C1 segment of cervical spinal cord (tissue), 14 donors: ENCODE measurements around the gene KLHDC8B.

Experiments used
- DNase-seq, 14 donors: peaks; one replicate each; lab custom pipeline; 2025; lab: John Stamatoyannopoulos, UW

KLHDC8B gene

DNA sequence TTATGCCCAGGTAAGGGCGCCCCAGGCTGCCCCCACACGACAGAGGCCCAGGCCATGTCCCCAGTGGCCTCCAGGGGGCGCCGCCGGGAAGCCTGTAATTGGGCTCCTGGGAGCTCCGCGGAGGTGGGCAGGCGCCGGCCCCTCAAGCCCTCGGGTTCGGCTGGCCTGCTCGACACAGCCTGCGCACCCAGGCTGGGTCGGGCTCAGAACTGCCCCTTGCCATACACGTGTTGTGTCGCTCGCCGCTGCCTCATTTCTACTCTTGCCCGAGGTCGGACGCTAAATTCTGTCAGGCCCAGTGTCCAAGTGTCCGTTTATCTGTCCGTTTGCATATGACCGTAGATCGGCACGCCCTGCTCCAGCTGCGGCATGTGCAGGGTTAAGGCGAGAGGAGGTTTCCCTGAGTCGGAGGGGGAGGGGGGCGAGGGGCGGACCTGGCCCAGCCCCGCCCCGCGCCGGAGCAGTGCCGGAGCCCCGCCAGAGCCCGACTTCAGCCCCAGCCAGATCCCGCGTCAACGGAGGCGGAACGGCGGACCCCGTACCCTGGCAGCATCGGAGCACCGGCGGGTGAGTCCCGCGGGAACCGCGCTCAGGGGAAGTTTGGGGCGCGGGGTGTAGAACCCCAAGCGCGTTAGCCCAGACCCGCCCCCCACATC, at the start of gene KLHDC8B:
Gene KLHDC8B, plus strand, starts transcription at position 480 of the 656 bp plus-strand sequence. CDS start 1,172 bp downstream, outside the sequence.
- DNase-seq: peak in 12 of 14 donors; percentile 30 to 77 (median 64)

GRCh38 chr3:49122022-49122421, 49.4 kb upstream of the KLHDC8B start:
- DNase-seq: no peak

- no peak for DNase-seq
These were observed 48.9 kb upstream of the KLHDC8B start for GRCh38 chr3:49122451-49122850.

GRCh38 chr3:49122886-49123545, 48.4 kb upstream of the KLHDC8B start:
- DNase-seq: no peak

DNA sequence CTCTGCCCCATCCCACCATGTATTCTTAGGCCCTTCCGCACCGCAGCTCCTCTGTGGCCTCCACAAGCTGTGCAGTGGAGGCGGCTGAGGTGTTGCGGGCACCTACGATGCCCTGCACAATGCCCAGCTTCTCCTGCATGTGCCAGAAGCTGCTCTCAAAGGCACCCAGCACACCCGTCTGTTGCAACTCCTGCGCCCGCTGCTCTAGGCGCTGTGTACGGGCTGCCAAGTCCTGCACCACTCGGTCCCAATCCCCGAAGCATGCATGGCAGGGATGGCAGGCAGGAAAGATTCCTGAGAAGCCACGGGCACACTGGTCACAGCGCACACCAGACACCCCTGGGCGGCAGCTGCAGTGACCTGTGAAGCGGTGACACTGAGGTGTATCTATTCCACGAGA, 47.7 kb upstream of the KLHDC8B start:
- no peak for DNase-seq

DNA sequence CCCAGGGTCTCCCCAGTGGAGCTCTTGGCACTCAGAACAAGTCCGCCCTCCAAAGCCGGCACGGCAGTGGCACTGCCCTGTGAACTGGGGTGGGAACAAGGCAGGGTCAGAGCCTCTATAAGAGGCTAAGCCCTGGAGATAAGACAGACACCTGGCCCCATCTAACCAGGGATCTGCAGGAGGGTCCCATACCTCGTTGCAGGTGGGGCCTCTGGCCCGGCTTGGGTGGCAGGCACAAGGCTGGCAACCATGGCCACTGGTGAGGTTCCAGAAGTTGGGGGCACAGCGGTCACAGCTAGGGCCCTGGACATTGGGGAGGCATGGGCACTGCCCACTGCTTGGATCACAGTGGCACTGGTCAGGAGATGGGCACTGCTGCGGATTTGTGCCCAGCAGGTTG, 47.2 kb upstream of the KLHDC8B start:
- no peak for DNase-seq

- peak in 1 of 14 donors; percentile 10 for DNase-seq
These were observed 46.3 kb upstream of the KLHDC8B start for GRCh38 chr3:49124991-49125670.

DNA sequence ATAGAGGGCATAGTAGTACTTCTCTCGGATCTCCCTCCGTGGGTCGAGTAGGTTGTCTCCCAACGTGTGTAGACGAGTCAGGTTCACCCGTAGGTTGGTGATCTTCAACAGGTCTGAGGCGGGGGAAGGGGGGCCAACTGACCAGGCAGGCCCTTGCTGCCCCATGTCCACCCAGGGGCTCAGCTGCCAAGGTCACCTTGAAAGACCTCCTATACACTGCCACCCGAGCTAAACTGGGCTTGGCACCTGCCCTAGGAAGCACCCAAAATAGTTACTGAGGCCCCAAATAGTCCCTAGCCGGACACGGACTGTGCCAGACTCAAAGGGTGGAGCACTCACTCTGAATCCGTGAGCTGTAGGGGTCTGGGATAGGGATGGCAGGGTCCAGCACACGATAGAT, 40.4 kb upstream of the KLHDC8B start:
- no peak for DNase-seq

GRCh38 chr3:49131576-49131975, 39.8 kb upstream of the KLHDC8B start:
- DNase-seq: no peak

DNA sequence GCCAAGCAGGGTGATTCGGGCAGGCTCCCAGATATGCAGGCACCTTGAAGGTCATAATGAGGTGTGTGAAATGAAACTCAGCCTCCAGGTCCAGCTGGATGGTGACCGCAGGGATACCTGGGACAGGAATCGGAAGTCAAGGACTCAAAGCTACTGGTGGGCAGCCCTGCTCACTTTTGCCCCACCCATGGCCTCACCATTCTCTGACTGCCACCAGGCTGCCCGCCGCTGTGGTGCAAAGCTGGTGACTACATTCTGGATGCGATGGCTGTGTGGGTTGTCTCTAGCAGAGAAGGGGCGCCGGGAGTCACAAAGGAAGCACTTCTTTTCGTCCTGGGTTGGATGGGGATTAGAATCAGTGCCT, 39.3 kb upstream of the KLHDC8B start:
- DNase-seq: no peak

DNA sequence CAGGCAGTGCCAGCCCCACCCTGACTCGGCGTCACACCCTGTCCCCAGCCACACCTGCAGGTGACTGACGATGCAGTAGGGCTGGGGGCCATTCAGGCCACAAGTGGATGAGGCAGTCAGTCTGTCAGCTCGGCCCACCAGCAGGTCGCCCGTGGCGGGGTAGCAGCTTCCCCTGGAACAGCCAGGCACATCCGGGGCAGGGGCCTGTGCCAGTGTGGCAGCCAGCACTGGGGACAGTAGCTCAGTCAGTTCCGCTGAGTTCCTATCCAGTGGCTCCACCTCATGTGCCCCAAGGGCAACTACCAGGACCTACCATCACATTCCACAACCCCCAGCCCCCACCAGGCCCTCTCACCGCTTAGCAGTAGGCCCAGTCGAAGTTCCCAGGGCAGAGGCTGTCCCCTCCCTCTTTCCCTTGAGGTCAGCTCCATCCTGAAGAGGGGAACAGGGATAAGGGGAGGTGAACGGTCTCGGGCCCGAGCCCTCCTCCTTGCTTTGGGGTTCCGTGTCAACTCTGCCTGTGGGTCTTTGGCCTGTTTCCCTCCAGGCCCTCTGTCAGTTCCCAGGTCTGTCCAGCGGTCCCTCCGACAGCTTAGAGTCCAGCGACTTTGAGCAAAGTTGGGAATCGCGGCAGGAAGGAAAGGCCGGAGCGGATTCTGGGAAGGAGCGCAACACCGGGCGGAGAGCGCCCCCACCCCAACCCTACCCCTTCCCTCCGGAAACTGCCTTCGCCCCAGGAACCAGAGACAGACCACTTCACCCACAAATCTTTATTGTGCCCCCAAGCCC, 38.8 kb upstream of the KLHDC8B start, which contains the start of gene LAMB2:
Gene LAMB2, minus strand, starts transcription at position 614 of the 789 bp plus-strand sequence. Its CDS starts 183 bp downstream, at position 431.
- peak in 12 of 14 donors; percentile 10 to 66 (median 46) for DNase-seq

- peak in 13 of 14 donors; percentile 22 to 77 (median 58) for DNase-seq
These were observed 38.0 kb upstream of the KLHDC8B start for GRCh38 chr3:49133226-49133951.

- DNase-seq: no peak
These were observed 36.7 kb upstream of the KLHDC8B start for GRCh38 chr3:49134471-49135265.

DNA sequence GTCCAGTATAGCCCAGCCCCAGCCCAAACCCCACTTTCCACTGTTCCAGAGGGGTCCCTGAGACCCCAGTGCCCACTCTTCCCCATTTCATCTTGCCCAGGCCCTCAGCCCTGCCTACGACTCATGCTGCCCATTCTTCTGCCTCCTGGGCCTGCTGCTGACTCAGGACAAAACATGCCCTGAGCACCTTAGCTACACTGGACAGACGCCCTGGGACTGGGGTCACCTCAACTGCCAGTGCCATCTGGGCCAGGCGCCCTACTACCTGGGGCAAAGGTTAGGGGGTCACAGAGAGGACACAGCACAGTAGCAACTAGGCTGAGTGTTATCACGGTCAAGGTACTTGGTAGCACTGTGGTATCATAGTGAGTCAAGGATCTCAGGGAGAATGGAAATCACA, 35.9 kb upstream of the KLHDC8B start:
- no peak for DNase-seq

DNA sequence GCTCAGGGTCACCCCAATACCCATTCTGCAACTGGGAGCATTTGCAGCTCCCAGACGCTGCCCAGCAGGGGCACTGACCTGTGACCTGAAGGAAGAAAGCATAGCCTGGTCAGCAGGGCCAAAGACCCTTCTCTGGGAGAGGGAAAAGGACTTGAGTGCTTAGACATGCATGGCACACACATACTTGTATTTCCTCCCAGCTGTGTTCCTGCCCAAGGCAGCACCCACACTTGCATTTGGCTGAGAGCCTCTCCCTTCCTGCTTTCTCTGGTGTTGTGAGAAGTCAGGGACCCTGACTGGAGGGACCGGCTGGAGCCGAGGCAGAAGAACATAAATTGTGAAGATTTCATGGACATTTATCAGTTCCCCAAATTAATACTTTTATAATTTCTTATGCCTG, 31.3 kb upstream of the KLHDC8B start:
- DNase-seq: no peak

GRCh38 chr3:49148159-49148558, 23.2 kb upstream of the KLHDC8B start:
- no peak for DNase-seq

GRCh38 chr3:49151610-49152009, 19.8 kb upstream of the KLHDC8B start:
- DNase-seq: no peak

DNA sequence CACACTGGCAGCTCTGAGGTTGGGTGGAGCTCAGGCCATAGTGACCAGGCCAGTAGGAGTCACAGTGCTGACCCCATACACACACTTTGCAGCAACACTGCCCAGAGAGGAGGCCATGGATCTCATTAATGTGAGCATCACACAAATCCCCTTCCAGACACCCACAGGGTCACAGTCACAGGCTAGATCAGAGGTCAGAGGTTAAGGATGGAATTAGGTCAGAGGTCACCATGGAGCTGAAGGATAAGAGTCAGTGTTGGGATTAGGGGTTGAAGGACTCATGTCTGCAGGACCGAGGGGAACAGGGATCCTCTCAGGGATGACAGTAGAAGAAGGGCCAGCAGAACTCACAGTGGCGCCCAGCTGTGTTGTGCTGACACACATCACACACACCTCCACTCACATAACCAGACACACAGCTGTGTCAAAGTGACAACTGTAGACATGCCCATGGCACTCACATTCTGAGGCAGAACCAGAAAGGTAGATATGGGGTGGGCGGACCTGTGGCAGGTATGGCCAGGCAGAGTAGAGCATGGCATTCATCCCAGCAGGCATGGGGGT, 18.0 kb upstream of the KLHDC8B start:
- DNase-seq: no peak

GRCh38 chr3:49157289-49157688, 14.1 kb upstream of the KLHDC8B start:
- DNase-seq: no peak
